Pons (tissue), 1 donor: ENCODE data around the gene TRMT1.
"Not testable (repeated sequence)": the region's sequence is repeated elsewhere in the genome, so short reads cannot be mapped to it uniquely, and the experiment has no call there.

Source experiments
- DNase-seq: peaks from one replicate; pipeline ENCODE4 v3.0.0-alpha.2; 2016; ENCODE audit warnings: low spot score

The TRMT1 gene

DNA sequence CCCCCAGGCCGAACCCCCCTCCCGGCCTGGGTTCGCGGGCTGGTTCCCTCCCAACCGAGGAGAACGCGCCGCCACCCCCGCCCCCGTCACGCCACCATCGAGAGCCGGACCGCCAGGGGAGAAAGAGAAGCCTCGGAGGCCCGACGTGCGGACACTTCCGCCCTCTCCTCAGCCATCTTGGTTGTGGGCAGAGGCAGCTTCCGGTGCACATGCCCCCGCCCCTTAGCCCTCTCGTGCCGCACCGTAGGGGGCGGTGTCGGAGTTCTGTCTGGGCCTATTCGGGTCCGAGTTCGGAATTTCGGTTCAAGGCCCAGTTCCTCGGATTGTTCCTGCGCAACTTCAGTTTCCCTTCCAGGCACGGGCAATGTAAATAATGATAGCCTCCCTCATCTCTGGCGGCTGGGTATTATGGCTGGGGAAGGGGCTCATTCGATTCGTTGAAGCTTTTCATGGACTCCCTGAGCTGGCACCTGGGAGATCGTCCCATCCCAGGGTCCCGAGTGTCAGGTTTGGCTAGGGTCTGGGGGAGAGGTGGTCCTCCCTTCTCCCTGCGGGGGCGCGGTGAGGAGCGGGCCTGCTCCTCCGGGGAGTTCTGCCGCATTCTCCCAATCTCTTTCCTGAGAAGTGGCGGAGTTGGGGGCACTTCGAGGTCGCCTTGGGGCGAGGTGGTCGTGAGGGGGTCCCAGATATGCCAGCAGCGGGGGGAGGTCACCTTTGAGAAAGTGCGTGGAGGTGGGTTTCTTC, 33.8 kb upstream of the TRMT1 start, which contains the start of the genes IER2 and STX10:
IER2 (plus strand) TSS at position 225 of the 744 bp plus-strand sequence. CDS start 2,776 bp downstream, outside the sequence.
STX10 (minus strand) TSS at position 189 of the 744 bp plus-strand sequence. CDS start 202 bp downstream, outside the sequence.
- DNase-seq: peak; percentile 94

DNA sequence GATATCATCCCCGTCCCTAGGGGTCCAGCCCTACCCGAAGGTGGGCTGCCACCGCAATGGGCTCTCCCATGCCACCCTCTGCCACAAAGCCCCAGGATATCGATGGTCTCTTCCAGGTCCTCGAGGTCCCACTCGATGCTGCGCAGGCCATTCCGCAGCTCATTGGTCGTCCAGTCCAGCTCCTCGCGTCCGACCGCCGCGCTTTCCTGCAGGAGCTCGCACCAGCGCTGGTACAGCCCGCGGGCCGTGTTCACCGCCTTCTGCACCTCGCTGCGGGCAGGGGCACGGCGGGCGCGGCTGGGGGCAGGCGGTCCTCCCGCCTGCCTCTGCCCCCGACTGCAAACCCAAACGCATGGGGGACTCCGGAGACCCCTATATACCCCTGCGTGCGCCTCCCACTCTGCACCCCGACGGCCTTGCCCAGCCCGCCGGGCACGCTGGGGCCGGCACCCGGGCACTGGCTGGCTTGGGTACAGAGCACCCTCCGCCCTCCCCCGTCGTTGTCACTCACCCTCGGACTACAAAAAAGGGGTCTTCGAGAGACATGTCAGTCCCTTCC, 33.2 kb upstream of the TRMT1 start:
- peak; percentile 15 for DNase-seq

DNA sequence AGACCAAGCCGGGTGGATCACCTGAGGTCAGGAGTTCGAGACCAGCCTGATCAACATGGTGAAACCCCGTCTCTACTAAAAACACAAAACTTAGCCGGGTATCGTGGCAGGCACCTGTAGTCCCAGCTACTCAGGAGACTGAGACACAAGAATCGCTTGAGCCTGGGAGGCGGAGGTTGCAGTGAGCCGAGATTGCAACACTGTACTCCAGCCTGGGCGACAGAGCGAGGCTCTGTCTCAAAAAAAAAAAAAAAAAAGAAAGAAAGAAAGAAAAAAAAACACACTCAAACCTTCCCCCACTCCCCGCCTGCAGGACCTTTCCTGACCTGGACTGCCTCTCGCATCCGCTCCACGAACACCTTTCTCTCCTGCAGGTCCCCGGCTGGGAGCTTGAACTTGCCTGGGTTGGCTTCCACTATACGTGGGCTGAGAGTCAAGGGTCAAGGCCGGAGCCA, 32.7 kb upstream of the TRMT1 start:
- DNase-seq: not testable (repeated sequence)

DNA sequence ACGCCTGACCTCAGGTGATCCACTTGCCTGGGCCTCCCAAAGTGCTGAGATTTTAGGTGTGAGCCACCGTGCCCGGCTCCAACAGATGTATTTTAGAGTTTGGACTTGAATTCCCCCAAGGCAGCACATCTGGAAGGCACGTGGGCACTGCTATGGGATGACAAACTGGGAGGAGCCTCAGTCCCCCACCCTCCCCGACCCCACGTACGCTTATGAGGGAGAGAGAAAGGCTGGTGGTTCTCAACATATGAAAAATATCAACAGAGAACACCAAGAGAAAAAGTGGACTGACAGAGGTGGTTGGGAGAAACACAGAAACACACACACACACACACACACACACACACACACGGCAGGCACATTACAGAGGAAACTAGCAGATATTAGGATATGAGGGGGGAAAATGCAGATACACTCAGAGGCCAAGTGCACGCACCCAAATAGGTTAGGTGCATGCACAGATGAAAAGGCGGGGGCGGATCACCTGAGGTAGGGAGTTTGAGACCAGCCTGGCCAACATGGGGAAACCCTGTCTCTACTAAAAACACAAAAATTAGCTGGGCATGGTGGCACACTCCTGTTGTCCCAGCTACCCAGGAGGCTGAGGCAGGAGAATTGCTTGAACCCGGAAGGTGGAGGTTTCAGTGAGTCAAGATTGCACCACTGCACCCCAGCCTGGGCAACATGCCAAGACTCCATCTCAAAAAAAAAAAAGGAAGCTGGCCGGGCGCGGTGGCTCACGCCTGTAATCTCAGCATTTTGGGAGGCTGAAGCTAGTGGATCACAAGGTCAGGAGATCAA, 30.4 kb upstream of the TRMT1 start:
- DNase-seq: no peak

DNA sequence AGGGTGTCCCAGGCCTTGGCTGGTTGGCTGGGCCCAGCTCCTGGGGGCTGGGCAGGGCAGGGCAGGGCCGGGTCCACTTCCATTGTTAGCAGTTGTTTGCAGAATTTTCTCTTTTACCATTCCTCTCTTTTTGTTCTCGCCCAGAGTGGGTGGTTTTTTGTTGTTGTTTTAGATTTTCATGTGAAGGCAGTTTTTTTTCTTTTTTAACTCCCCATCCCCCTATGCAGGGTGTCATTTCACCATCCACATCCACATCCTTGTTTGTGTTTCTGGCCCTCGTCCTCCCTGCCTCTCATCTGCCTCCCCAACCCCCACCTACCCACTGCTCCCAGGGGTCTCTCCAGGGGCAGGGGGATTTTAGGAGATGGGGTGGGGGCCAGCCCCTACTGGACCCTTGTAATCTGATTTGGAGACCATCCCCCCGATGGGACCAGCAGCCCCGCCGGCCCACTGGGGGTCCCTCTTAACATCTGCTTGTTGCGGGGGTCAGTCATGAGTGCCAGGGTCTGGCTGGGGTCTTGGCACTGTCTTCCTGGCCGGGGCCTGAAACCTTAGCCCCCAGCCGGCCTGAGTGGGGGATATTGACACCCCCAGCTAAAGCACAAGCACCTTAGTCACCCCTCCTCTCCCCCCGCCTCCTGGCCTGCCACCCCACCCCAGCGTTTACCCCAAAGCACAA, 23.2 kb upstream of the TRMT1 start:
- no peak for DNase-seq

DNA sequence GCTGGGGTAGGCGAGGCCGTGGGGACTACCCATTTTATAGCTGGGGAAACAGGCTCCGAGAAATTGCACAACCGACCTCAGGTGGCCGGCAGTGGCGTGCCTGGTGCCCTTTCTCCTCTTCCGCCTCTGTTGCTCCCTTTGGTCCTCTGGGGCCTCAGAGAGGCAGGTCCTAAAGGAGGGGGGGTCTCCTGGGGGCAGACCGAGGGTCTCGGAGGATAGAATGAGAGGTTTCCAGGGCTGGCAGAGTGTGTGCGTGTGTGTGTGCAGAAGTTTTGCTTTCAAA, 22.3 kb upstream of the TRMT1 start:
- no peak for DNase-seq

DNA sequence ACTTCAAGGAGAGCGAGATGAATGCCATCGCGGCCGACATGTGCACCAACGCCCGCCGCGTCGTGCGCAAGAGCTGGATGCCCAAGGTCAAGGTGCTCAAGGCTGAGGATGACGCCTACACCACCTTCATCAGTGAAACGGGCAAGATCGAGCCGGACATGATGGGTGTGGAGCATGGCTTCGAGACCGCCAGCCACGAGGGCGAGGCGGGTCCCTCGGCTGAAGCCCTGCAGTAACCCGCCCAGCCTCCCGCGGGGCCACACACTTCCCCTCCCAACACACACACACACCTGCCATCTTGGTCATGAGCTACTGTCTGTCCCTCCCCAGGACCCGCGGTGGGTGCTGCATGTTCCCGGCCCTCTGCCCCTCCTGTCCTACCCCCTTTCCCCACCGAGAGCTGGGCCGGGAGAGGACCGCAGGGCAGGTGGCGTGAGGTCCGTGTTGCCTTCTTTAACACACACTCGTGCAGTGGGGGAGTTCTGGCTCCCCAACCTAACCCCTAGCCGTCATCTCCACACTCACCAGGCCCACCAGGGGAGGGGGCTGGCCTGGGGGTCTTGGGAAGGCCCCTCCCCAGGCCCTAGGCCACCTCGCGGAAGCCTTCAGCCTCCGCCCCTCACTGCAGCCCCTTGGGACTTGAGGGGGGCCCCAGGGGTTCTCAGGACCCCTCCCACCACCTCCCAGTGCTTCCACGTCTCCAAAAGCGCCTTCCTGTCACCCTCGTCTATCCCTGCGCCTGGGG, 21.8 kb upstream of the TRMT1 start:
- DNase-seq: no peak

DNA sequence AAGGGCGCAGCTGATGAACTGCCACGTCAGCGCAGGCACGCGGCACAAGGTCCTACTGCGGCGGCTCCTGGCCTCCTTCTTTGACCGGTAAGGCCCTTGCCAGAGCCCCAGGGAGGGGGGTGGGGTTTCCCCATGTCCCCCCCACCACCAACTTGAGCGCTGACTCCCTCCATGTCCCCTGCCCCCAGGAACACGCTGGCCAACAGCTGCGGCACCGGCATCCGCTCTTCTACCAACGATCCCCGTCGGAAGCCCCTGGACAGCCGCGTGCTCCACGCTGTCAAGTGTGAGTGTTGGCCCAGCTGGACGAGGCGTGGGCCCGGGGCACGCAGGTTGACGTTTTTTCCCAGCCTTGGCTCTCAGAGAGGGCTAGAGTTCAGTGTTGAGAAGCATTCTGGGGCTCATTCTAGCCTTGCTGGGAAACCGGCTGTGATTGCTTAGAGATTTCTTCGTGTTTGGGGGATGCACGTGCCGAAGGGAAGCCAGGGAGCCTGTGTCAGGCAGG, 20.8 kb upstream of the TRMT1 start:
- DNase-seq: no peak

DNA sequence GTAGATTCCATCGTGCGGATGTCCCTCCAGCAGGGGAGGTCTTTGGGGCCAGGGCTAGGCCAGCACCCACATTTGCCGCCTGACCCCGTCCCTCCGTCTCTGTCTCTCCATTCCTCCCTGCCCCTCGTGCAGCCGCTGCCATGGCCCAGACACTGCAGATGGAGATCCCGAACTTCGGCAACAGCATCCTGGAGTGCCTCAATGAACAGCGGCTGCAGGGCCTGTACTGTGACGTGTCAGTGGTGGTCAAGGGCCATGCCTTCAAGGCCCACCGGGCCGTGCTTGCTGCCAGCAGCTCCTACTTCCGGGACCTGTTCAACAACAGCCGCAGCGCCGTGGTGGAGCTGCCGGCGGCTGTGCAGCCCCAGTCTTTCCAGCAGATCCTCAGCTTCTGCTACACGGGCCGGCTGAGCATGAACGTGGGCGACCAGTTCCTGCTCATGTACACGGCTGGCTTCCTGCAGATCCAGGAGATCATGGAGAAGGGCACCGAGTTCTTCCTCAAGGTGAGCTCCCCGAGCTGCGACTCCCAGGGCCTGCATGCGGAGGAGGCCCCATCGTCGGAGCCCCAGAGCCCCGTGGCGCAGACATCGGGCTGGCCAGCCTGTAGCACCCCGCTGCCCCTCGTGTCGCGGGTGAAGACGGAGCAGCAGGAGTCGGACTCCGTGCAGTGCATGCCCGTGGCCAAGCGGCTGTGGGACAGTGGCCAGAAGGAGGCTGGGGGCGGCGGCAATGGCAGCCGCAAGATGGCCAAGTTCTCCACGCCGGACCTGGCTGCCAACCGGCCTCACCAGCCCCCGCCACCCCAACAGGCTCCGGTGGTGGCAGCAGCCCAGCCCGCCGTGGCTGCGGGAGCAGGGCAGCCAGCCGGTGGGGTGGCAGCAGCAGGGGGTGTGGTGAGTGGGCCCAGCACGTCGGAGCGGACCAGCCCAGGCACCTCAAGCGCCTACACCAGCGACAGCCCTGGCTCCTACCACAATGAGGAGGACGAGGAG, 18.8 kb upstream of the TRMT1 start:
- DNase-seq: no peak

DNA sequence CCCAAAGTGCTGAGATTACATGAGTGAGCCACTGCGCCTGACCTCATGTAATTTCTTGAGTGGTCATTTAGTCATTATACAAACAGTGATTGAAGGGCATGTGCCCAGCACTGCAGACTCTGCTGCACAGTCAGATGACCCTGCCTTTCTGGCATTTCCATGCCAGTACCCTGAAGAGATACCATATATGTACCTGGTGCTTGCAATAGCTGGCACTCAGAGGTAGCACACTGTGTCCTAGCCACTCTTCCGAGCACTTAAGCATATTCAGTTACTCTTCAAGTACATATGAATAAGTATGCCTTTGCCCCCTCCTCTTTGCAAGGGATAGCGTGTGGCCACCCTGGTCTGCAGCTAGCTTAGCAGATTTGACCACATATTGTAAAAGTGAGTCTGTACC, 18.1 kb upstream of the TRMT1 start:
- no peak for DNase-seq

DNA sequence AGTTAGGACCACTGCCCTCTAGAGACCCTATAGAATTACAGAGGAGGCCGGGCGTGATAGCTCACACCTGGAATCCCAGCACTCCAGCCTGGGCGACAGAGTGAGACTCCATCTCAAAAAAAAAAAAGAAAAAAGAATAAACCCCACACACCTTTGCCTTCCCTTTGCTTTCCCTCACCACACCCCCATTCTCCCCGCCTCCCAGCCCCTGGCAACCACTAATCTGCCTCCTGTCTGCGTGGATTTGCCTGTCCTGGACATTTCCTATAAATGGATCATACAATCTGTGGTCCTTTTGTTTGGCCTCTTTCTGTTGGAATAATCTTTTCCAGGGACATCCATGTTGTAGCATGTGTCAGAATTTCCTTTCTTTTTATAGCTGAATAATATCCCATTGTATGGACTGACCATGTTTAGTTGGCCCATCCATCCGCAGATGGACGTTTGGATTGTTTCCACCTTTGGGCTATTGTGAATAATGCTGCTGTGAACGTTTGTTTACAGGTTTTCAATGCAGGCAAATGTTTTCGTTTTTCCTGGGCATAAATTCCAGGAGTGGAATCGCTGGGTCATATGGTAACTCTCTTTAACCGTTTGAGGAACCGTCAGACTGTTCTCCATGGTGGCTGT, 16.8 kb upstream of the TRMT1 start:
- peak; percentile 88 for DNase-seq

DNA sequence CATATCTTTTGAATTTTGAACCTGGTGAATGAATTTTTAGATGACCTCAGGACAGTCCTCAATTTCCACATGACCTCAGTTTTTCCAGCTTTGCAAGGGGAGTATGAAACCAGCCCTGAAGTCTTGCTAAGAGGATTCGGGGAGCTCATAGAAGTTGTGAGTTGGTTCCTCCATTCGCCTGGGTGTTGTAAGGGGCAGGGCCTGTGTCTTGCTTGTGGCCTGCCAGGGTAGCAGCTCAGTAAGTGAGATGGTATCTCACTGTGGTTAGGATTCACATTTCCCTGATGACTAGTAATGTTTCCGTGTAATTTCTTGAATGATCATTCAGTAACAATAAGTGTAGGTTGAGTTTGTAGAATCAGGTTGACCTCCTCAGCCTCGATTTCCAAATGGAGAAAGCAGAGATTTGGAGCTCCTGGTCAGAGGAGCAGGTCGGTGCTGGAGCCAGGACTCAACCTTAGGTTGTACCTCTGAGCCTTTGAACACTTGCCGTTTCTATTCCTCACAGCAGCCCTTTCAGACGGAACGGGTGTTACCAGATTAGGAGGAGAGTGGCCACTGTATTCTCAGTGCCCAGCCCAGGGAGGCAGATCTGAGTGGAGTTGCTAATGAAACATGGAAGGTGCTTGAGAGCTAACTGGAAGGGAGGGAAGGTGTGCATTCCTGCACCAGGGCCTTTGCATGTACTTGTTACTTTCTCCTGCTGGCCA, 16.1 kb upstream of the TRMT1 start:
- no peak for DNase-seq

DNA sequence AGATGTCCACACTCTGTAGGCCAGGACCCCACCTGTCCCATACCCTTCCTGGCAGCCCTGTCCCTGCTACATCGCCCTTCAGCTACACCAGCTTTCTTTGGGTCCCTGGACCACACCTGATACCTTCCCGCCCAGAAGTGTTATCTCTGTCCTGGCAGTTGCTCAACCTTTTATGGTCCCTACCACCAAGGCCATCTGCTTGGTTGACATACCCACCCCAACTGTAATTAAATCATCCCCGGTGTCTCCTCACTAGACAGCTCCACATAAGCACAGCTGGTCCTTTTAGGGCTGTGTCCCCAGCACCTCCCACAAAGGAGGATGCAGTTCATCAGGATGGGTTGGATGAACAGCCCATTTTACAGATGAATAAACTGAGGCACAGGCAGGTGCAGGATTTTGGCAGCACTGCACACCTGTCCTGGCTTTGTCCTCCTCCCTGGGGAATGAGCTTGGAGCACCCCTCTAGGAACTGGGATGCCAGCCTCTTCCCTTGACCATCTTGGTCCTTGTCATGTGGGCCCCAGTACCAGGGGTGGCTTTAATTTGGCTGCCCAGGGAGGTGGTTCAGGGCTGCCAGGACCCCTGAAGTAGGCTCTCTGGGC, 14.4 kb upstream of the TRMT1 start:
- DNase-seq: no peak

DNA sequence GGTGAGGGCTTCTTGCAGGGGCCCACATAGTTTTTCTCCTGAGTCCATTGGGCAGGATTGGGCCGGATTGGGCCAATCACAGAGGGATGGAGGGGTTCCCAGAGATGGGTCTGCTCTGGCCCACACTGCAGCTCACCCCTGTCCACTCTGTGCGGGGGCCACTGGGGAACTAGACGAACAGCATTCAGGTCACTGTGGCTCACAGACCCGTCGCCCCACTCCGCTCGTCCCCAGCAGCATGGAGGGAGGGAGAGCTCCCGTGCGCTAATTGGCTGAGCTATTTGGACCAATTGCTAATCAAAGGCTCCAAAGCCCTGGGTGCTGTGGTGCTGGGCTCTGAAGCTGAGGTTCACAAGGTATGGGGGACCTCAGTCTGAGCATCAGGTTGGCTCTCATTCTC, 12.8 kb upstream of the TRMT1 start:
- DNase-seq: no peak

DNA sequence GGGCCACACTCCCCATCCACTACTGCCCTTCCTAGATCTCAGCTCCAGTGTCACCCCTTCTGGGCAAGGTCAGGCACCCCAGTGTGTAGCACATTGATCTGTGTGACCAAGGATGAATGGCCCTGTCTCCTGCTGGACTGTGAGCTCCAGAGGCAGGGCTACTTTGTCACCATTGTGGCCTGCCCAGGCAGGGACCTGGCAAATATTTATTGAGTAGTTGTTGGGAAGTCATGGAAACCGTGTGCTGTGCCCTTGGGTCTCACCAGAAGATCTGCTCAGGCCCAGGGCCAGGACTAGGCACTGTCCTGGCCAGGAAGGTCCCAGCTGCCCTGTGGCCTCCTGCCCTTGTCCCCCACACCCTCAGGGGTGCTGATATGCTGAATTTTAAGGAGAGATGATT, 12.0 kb upstream of the TRMT1 start:
- no peak for DNase-seq

DNA sequence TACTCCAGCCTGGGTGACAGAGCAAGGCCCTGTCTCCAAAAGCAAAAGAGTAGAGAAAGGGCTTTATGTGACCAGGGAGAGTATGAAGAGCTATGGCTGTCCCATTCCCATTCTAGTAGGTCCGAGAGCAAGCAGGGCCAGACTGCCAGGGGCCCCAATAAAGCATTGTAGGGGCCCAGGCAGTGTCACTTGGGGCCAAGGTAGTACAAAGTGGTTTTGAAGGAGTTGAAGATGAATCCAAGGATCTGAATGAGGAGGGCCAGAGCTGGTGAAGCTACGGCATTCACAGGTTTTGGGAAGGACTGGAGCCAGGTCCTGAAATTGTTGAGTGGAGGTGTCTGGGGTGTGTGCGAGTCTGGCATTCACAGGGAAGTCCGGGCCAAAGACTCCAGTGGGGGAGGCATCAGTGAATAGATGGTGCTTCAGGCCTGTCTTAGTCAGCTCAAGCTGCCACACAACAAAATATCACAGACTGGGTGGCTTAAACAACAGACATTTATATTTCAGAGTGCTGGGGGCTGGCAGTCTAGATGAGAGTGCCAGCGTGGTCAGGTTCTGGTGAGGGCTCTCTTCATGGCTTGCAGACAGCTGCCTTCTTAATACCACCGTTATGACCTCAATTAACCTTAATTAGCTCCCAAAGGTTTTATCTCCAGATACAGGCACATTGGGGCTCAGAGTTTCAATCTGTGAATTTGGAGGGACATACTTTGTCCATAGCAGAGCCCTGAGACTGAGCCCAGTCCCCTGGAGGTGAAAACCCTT, 11.5 kb upstream of the TRMT1 start:
- DNase-seq: peak; percentile 15

DNA sequence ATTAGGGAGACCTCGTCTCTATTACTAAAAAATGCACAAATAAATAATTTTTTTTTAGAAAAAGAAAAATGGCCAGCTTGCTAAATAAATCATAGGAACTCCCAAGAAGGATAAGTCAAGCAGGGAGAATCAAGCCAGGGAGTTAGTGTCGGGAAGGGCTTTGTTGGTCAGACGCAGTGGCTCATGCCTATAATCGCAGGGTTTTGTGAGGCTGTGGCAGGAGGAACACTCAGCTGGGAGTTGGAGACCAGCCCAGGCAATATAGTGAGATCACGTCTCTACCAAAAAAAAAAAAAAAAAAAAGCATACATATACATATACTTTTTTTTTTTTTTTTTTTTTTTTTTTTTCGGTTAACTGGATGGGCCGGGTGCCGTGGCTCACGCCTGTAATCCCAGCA, 10.5 kb upstream of the TRMT1 start:
- DNase-seq: no peak
